ENCODE data around the gene IL20RA. TPM values are rescaled to one million over a fixed set of nuclear protein-coding genes. Genes with fewer than 3 reads are reported as not detected.

The IL20RA gene
- total and polyA plus RNA-seq, 9 donors = 2.2 to 19.3 (median 5.8) TPM

DNA sequence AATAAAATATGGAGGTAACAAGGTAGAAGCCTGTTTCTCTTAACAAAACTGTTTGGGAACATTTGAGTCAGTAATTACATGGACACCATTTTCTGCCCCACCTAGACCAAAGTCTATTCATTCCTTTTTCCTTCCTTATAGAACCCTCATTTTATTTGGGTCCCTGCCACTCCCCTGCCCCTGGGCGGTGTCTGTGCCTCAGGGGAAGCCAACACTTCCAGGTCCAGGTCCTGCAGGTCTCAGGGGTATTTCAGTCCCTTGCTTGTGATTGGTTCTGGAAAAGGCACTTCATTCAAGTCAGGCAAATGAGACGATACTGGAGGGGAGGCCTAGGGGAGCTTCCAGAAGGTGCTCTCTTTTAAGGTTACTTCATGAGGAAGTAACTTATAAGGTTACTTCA, 80.4 kb downstream of the IL20RA start:
- no peak for DNase-seq

DNA sequence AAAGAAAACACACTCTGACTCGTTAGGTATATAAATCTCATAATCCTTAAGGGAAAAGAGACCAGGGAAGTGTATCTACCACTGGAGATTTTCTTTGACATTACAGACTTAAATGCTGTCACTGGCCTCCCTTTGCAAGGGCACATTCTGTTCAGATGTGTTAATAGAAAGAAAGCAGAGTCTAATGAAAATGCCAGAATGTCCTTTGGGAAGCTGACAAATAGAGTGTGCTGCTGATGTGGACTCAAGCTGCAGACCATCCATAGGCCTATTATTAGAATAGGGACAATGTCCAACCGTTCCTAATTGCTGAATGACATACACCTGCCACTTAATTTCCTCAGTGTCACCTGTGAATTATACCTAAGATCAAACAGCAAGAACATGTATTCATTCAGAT, 81.5 kb downstream of the IL20RA start:
- TF ChIP-seq POLR2A (IDR thresholded peaks at IDR 0.05) (no peak), EP300 (IDR thresholded peaks at IDR 0.05) (no peak)
- TF ChIP-seq, protein P1, sequence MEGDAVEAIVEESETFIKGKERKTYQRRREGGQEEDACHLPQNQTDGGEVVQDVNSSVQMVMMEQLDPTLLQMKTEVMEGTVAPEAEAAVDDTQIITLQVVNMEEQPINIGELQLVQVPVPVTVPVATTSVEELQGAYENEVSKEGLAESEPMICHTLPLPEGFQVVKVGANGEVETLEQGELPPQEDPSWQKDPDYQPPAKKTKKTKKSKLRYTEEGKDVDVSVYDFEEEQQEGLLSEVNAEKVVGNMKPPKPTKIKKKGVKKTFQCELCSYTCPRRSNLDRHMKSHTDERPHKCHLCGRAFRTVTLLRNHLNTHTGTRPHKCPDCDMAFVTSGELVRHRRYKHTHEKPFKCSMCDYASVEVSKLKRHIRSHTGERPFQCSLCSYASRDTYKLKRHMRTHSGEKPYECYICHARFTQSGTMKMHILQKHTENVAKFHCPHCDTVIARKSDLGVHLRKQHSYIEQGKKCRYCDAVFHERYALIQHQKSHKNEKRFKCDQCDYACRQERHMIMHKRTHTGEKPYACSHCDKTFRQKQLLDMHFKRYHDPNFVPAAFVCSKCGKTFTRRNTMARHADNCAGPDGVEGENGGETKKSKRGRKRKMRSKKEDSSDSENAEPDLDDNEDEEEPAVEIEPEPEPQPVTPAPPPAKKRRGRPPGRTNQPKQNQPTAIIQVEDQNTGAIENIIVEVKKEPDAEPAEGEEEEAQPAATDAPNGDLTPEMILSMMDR (IDR thresholded peaks at IDR 0.05) = no peak
- intact Hi-C loops (cut with DNase I) = loop anchor here in 1 of 4 donors (5.0 kb wide), 1 partner anchor 1469 kb away; no protein-coding TSS in a partner anchor

More for the DNA sequence above, 80.4 kb downstream of the IL20RA start:
- Histone ChIP-seq H3K9me3 (no peaks in the 10 kb centered on the region), H3K36me3 (no peaks in the 10 kb centered on the region), H3K4me3 (no peak overlapping the region), H3K27me3 (no peaks in the 10 kb centered on the region), H3K4me1 (ENCODE audit: insufficient read depth) (no peaks in the 10 kb centered on the region), H3K27ac (no peak overlapping the region)
- TF ChIP-seq, protein P1 (IDR thresholded peaks at IDR 0.05) = no peak
- TF ChIP-seq POLR2A (IDR thresholded peaks at IDR 0.05) (no peak), EP300 (IDR thresholded peaks at IDR 0.05) (no peak)
- WGBS, 3 donors = 75 to 84% (median 83%) methylated on average over 2 of the region's 2 CpGs
- intact Hi-C loops (cut with DNase I) = loop anchor here in 1 of 4 donors (5.0 kb wide), 1 partner anchor 1468 kb away; no protein-coding TSS in a partner anchor

DNA sequence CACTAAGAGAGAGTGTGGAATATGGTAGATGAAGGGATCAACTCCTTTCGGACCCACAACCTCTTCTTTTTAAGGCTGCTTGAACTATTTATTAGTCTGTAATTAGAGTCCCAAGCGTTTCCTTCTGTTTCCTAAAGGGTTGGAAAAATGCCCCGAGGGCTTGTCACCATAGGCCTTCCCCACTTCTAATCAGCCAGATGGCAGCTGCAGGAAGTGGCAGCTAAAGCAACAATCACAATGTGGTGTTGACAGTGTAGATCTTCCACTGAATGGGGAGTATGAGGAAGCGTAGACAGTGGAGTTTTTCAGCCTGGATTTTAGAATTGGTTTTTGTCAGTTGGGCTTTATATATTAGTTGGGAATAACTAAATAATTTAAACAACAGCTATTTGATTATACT, 82.1 kb downstream of the IL20RA start:
- intact Hi-C loops (cut with DNase I) = loop anchor here in 1 of 4 donors (5.0 kb wide), 1 partner anchor 1470 kb away; no protein-coding TSS in a partner anchor
- WGBS, 3 donors = 54 to 60% (median 59%) methylated on average over 4 of the region's 4 CpGs
- no peak overlapping the region for H3K27ac ChIP-seq
- no peak for DNase-seq
- H3K4me3 ChIP-seq = no peak overlapping the region
- TF ChIP-seq EP300 (IDR thresholded peaks at IDR 0.05) (no peak), POLR2A (IDR thresholded peaks at IDR 0.05) (no peak)
- TF ChIP-seq, protein P1 (IDR thresholded peaks at IDR 0.05) = no peak
- H3K27me3 ChIP-seq = no peaks in the 10 kb centered on the region
- H3K36me3 ChIP-seq = no peaks in the 10 kb centered on the region
- no peaks in the 10 kb centered on the region for H3K4me1 ChIP-seq (ENCODE audit: insufficient read depth)
- H3K9me3 ChIP-seq = no peaks in the 10 kb centered on the region

More for the DNA sequence above, 81.5 kb downstream of the IL20RA start:
- WGBS, 3 donors = 65 to 68% (median 66%) methylated on average over 2 of the region's 2 CpGs
- Histone ChIP-seq H3K27me3 (no peaks in the 10 kb centered on the region), H3K9me3 (no peaks in the 10 kb centered on the region), H3K27ac (no peak overlapping the region), H3K4me1 (ENCODE audit: insufficient read depth) (no peaks in the 10 kb centered on the region), H3K36me3 (no peaks in the 10 kb centered on the region), H3K4me3 (no peak overlapping the region)
- no peak for DNase-seq

DNA sequence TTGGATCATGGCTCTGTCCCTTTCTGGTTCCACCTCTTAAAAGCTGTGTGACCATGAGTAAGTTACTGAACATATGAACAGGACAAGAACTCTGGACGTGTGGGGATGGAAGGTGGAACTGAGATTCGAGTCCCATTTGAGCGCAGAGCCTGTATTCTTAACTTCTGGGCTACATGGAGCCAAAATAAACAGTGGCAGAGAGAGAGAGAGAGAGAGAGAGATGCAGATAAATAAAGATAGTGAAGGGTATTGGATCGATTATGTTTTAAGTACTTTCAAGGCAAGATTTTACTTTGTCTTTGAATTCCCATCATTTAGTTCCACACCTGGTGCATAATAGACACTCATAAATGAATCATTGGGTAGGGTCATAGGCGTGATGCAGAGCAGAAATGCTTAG, 82.9 kb downstream of the IL20RA start:
- DNase-seq = no peak
- H3K27ac ChIP-seq = no peak overlapping the region
- H3K36me3 ChIP-seq = no peaks in the 10 kb centered on the region
- H3K27me3 ChIP-seq = no peaks in the 10 kb centered on the region
- 81 to 83% (median 83%) methylated on average over 5 of the region's 5 CpGs for WGBS, 3 donors
- no peak overlapping the region for H3K4me3 ChIP-seq
- TF ChIP-seq POLR2A (IDR thresholded peaks at IDR 0.05) (no peak), EP300 (IDR thresholded peaks at IDR 0.05) (no peak)
- TF ChIP-seq, protein P1 (IDR thresholded peaks at IDR 0.05) = no peak
- H3K4me1 ChIP-seq (ENCODE audit: insufficient read depth) = no peaks in the 10 kb centered on the region
- intact Hi-C loops (cut with DNase I) = loop anchor here in 1 of 4 donors (5.0 kb wide), 1 partner anchor 1470 kb away; no protein-coding TSS in a partner anchor
- H3K9me3 ChIP-seq = no peaks in the 10 kb centered on the region

Data from ovary (tissue), 9 donors.